ENCODE measurements around the gene BRSK1.
A peak's percentile ranks its signal among the peaks of the same experiment; 100 is the strongest.

BRSK1 gene

DNA sequence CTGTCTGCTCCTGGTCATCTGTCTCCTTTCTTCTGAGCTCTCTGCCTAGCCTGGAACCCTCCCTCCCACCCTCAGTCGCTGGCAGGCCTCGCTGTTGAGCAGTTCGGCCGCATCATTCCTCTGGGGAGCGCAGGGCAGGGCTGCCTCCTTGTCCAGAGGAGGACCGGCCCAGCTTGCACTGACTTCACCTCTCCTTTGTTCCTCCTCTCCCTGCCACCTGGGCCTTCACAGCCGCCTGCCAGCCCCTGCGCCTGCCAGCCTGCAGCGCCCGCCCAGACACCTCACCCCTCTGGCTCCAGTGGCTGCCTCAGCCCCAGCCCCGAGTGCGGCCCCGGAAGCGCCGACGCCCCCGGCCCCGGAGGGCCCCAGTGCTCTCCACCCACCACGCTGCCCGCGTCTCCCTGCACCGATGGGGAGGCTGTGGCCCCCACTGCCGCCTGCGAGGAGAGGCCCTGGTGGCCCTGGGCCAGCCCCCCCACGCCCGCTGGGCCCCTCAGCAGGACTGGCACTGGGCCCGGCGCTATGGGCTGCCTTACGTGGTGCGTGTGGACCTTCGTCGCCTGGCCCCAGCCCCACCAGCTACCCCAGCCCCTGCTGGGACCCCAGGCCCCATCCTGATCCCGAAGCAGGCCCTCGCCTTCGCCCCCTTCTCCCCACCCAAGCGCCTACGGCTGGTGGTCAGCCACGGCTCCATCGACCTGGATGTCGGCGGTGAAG lies 63.1 kb downstream of the BRSK1 start:
- peaks cover 36% of the 10 kb centered on the region for H3K4me1 ChIP-seq (ENCODE audit: insufficient read depth, insufficient read length)
- no peaks in the 10 kb centered on the region for H3K9me3 ChIP-seq (ENCODE audit: insufficient read depth, low read length)
- TF ChIP-seq YY1 (IDR thresholded peaks at IDR 0.05; ENCODE audit: insufficient read depth, insufficient read length) (no peak), SUZ12 (IDR thresholded peaks at IDR 0.05; ENCODE audit: extremely low read depth, insufficient read depth, insufficient read length) (no peak), ZNF274 (IDR thresholded peaks at IDR 0.05; ENCODE audit: low read depth, low read length) (no peak)
- no peak overlapping the region for H3K9ac ChIP-seq (ENCODE audit: insufficient read length, low read depth)
- H3K27me3 ChIP-seq (ENCODE audit: insufficient read depth, insufficient read length), result peaks cover 8% of the 10 kb centered on the region
- no peak overlapping the region for H3K4me3 ChIP-seq (ENCODE audit: insufficient read length, low read depth)
- DNase-seq (ENCODE audit: low read depth, low spot score), result no peak
- peaks cover 37% of the 10 kb centered on the region for H3K36me3 ChIP-seq (ENCODE audit: insufficient read depth, insufficient read length, low read length)

DNA sequence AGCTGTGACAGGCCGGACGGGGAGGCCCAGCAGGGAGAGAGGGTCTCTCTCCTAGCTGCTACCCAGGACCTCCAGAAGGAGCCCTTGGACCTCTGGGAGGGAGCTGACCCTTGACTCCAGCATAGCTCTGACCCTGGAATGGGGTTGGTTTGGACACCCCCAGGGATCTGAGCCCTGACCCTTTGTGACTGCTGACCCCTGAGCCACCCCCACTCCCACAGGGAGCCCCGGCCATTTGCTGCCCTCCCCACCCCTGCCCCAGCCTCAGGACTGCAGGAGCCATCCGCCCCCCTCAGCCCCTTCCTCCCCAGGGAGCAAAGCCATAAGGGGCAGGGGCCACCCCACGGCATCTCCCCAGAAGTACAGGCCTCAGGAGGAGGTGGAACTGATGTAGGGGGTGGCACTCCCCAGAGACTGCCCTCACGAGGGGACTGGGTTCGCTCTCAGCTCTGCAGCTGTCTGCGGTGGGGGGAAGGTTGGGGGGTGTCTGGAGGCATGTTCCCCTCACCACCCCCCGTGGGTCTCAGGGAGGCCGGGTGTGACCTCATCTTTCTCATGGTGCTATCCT lies 63.7 kb downstream of the BRSK1 start:
- TF ChIP-seq SUZ12 (IDR thresholded peaks at IDR 0.05; ENCODE audit: extremely low read depth, insufficient read depth, insufficient read length), result no peak
- no peak for TF ChIP-seq ZNF274 (IDR thresholded peaks at IDR 0.05; ENCODE audit: low read depth, low read length)
- no peak for TF ChIP-seq YY1 (IDR thresholded peaks at IDR 0.05; ENCODE audit: insufficient read depth, insufficient read length)
- Histone ChIP-seq H3K9me3 (ENCODE audit: insufficient read depth, low read length) (no peaks in the 10 kb centered on the region), H3K4me1 (ENCODE audit: insufficient read depth, insufficient read length) (peaks cover 32% of the 10 kb centered on the region), H3K9ac (ENCODE audit: insufficient read length, low read depth) (peak overlapping the region; percentile 67), H3K4me3 (ENCODE audit: insufficient read length, low read depth) (no peak overlapping the region), H3K27me3 (ENCODE audit: insufficient read depth, insufficient read length) (peaks cover 14% of the 10 kb centered on the region), H3K36me3 (ENCODE audit: insufficient read depth, insufficient read length, low read length) (peaks cover 30% of the 10 kb centered on the region)
- DNase-seq (ENCODE audit: low read depth, low spot score), result no peak

DNA sequence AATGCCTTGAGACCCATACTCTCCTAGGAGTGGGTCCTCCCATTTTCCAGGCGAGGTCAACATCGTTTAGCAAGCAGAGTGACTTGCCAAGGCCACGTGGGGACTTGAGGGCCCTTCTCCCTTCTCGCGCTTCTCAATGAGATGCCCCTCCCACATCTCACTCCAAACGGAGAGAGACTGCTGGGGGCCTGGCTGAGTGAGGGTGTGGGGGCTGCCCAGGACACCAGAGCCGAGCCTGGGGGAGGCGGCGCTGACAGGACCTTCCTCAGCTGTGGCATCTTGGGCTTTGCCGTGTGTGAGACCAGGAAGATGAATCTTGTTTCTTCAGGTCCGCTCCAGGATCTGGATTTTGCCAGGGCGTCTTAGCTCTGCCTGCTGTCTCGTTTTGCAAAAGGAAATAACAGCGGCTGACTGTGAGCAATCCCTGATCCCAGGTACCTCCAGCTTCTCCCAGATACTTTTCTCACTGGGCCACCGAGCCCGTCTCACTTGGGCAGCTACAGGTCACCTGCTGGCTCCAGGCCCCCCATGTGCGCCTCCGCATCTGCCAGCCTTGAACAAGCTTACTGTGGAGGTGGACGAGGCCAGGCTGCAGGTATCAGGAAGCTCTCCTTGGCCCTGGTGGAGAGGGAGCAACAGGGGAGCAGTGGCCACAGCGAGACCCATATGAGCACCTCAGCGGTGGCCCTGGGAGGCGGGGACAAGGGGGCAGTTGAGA lies 64.7 kb downstream of the BRSK1 start:
- peaks cover 24% of the 10 kb centered on the region for H3K27me3 ChIP-seq (ENCODE audit: insufficient read depth, insufficient read length)
- H3K4me1 ChIP-seq (ENCODE audit: insufficient read depth, insufficient read length), result peaks cover 35% of the 10 kb centered on the region
- DNase-seq (ENCODE audit: low read depth, low spot score), result peak; percentile 35
- H3K36me3 ChIP-seq (ENCODE audit: insufficient read depth, insufficient read length, low read length), result peaks cover 21% of the 10 kb centered on the region
- no peaks in the 10 kb centered on the region for H3K9me3 ChIP-seq (ENCODE audit: insufficient read depth, low read length)
- H3K9ac ChIP-seq (ENCODE audit: insufficient read length, low read depth), result peak overlapping the region; percentile 62
- TF ChIP-seq ZNF274 (IDR thresholded peaks at IDR 0.05; ENCODE audit: low read depth, low read length) (no peak), SUZ12 (IDR thresholded peaks at IDR 0.05; ENCODE audit: extremely low read depth, insufficient read depth, insufficient read length) (no peak), YY1 (IDR thresholded peaks at IDR 0.05; ENCODE audit: insufficient read depth, insufficient read length) (no peak)
- H3K4me3 ChIP-seq (ENCODE audit: insufficient read length, low read depth), result peak overlapping the region; percentile 19

DNA sequence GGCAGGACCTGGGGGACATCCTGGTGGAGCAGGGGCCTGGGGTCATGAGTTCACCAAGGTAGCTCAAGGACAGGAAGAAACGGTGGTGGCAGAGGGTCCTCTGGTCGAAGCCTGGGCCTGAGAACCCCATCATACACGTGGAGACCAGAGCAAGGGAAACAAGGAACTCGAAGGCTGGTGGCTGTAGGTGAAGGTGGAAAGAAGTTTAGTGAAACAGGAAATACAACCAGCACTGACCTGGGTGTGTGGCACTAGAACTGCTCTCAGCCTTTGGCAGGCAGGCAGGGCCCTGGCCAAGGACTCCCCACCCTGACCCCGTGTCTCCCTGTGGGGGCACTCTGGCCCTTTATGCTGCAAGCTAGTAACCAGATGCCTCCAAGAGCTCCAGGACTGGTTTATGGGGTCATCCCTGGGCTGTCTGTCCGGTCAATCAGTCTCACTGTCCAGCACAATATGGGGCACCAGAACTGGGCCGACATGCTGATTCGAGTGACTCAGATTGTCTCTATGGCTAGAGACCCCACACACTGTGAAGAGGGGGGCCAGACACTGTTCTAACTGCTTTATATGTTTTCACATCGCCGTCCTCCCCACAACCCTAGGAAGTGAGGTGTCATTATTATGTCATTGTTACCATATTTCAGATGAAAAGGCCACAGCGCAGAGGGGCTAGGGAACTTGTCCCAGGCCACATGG lies 67.0 kb downstream of the BRSK1 start:
- peaks cover 38% of the 10 kb centered on the region for H3K27me3 ChIP-seq (ENCODE audit: insufficient read depth, insufficient read length)
- peak overlapping the region; percentile 72 for H3K9ac ChIP-seq (ENCODE audit: insufficient read length, low read depth)
- peaks cover 10% of the 10 kb centered on the region for H3K36me3 ChIP-seq (ENCODE audit: insufficient read depth, insufficient read length, low read length)
- TF ChIP-seq YY1 (IDR thresholded peaks at IDR 0.05; ENCODE audit: insufficient read depth, insufficient read length), result no peak
- no peak for TF ChIP-seq ZNF274 (IDR thresholded peaks at IDR 0.05; ENCODE audit: low read depth, low read length)
- TF ChIP-seq SUZ12 (IDR thresholded peaks at IDR 0.05; ENCODE audit: extremely low read depth, insufficient read depth, insufficient read length), result no peak
- H3K9me3 ChIP-seq (ENCODE audit: insufficient read depth, low read length), result no peaks in the 10 kb centered on the region
- no peak overlapping the region for H3K4me3 ChIP-seq (ENCODE audit: insufficient read length, low read depth)
- peaks cover 26% of the 10 kb centered on the region for H3K4me1 ChIP-seq (ENCODE audit: insufficient read depth, insufficient read length)
- DNase-seq (ENCODE audit: low read depth, low spot score), result no peak

DNA sequence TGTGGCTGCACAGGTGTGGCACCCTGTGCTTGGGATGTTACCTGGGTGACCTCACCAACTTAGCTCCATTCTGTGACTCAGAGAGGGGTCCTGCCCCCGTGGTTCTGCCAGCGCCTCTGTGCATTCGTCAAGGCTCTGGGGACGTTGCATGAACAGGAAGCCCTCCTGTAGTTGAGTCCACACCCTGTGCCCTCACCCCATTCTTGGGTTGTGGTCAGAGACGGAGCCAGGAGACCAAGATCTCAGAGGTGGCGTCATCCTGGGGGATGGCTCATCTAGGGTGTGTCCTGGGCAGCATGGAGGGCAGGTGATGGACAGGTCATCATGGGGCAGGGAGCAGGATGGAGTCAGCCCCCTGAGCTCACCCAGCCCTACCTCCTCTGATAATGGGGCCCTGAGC lies 68.2 kb downstream of the BRSK1 start:
- H3K4me3 ChIP-seq (ENCODE audit: insufficient read length, low read depth), result no peak overlapping the region
- H3K36me3 ChIP-seq (ENCODE audit: insufficient read depth, insufficient read length, low read length), result peaks cover 6% of the 10 kb centered on the region
- TF ChIP-seq SUZ12 (IDR thresholded peaks at IDR 0.05; ENCODE audit: extremely low read depth, insufficient read depth, insufficient read length), result no peak
- TF ChIP-seq YY1 (IDR thresholded peaks at IDR 0.05; ENCODE audit: insufficient read depth, insufficient read length), result no peak
- H3K9me3 ChIP-seq (ENCODE audit: insufficient read depth, low read length), result no peaks in the 10 kb centered on the region
- H3K27me3 ChIP-seq (ENCODE audit: insufficient read depth, insufficient read length), result peaks cover 46% of the 10 kb centered on the region
- peaks cover 23% of the 10 kb centered on the region for H3K4me1 ChIP-seq (ENCODE audit: insufficient read depth, insufficient read length)
- H3K9ac ChIP-seq (ENCODE audit: insufficient read length, low read depth), result no peak overlapping the region
- no peak for DNase-seq (ENCODE audit: low read depth, low spot score)

DNA sequence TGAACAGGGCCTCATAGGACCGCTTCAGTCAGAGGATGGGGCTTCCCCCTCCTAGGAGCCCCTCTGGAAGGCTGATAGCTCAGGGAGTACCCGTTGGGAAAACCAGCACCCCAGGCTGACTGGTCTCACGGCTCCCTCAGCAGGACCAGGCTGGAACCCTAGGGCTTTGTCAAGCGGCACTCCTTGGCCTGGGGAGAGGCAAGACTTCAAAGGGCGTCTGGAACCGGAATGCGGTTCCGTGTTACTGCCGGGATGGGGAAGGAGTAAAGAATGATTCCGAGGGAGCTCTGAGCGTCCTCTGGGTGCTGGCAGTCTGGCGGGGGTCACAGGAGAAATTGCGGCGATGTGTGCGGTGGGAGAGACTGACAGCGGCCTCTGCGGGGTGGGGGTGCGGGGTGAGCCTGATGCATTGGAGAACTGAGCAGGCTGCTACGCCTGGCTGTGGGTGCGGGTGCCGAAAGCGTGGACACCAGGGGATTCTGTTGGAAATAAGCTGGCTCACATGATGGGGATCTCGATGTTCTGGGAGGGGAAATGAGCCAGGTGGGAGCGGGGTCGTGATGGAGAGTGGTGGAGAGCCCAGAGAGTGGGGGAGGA lies 68.8 kb downstream of the BRSK1 start:
- no peak for DNase-seq (ENCODE audit: low read depth, low spot score)
- no peak overlapping the region for H3K9ac ChIP-seq (ENCODE audit: insufficient read length, low read depth)
- H3K4me3 ChIP-seq (ENCODE audit: insufficient read length, low read depth), result no peak overlapping the region
- no peaks in the 10 kb centered on the region for H3K9me3 ChIP-seq (ENCODE audit: insufficient read depth, low read length)
- H3K36me3 ChIP-seq (ENCODE audit: insufficient read depth, insufficient read length, low read length), result peaks cover 3% of the 10 kb centered on the region
- peaks cover 51% of the 10 kb centered on the region for H3K27me3 ChIP-seq (ENCODE audit: insufficient read depth, insufficient read length)
- TF ChIP-seq YY1 (IDR thresholded peaks at IDR 0.05; ENCODE audit: insufficient read depth, insufficient read length), result no peak
- TF ChIP-seq ZNF274 (IDR thresholded peaks at IDR 0.05; ENCODE audit: low read depth, low read length), result no peak
- no peak for TF ChIP-seq SUZ12 (IDR thresholded peaks at IDR 0.05; ENCODE audit: extremely low read depth, insufficient read depth, insufficient read length)
- peaks cover 22% of the 10 kb centered on the region for H3K4me1 ChIP-seq (ENCODE audit: insufficient read depth, insufficient read length)
